Measurements from ENCODE around the gene MACROD1.

The MACROD1 gene

DNA sequence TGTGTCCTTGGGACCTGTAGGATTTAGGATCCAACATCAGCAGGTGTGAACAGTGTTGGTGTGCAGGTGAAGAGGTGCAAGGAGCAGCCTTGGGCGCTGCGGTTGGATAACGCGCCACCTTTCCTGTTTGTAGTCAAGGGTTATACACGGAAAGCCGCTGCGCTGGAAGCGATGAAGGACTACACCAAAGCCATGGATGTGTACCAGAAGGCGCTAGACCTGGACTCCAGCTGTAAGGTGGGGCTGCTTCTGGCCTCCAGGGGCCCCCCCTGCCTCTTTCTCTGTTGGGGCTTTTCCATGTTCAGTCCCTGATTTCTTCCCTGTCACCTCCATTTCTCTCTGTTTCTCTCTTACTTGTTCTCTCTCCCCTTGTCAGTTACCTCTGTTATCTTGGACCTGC, 37.1 kb upstream of the MACROD1 start:
- Histone ChIP-seq H3K9ac (ENCODE audit: low read depth, low read length) (no peak overlapping the region), H3K4me1 (ENCODE audit: insufficient read depth, low read length) (peaks cover 16% of the 10 kb centered on the region; the same call in 1 of the 2 replicates), H3K9me3 (ENCODE audit: control insufficient read depth, insufficient read depth, low read length) (no peaks in the 10 kb centered on the region), H3K36me3 (ENCODE audit: insufficient read depth, low read length) (peaks cover 49% of the 10 kb centered on the region)

DNA sequence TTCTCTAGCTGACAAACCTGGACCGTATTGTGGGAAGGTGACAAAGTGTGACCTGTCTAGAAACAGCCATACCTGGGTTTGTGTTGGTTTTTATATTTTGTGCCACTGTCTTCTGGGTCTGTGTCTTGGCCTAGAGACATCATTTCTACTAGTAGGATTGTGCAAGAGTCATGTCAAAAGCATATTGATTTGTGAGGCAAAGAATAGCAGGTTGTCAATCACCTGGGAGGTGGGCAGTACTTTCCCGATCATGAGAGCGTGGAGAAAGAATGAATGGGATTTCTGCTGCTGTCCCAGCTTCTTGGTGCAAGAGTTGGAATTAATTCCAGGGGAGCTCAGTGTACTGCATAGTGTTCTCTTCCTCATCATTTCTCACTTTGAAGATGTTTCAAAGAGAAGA, 35.6 kb upstream of the MACROD1 start:
- H3K36me3 ChIP-seq (ENCODE audit: insufficient read depth, low read length): peaks cover 56% of the 10 kb centered on the region
- peaks cover 3% of the 10 kb centered on the region; the same call in 1 of the 2 replicates for H3K4me1 ChIP-seq (ENCODE audit: insufficient read depth, low read length)
- H3K9me3 ChIP-seq (ENCODE audit: control insufficient read depth, insufficient read depth, low read length): no peaks in the 10 kb centered on the region
- H3K9ac ChIP-seq (ENCODE audit: low read depth, low read length): no peak overlapping the region

DNA sequence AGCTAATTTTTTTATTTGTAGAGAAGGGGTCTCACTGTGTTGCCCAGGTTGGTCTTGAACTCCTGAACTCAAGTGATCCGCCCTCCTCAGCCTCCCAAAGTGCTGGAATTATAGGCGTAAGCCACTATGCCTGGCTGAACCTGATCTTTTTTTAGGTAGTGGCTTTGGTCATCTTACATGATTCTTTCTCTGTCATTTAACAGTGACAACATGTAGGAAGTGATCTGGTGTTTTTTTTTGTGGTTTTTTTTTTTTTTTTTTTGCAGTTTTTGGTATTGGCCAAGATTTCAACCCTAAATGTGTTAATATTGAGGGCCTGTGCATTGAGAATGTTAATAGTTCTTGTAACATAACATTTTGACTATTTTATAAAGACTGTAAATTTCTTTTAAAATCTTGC, 32.6 kb upstream of the MACROD1 start:
- Histone ChIP-seq H3K4me1 (ENCODE audit: insufficient read depth, low read length) (no peaks in the 10 kb centered on the region), H3K36me3 (ENCODE audit: insufficient read depth, low read length) (peaks cover 63% of the 10 kb centered on the region), H3K9me3 (ENCODE audit: control insufficient read depth, insufficient read depth, low read length) (no peaks in the 10 kb centered on the region), H3K9ac (ENCODE audit: low read depth, low read length) (no peak overlapping the region)

DNA sequence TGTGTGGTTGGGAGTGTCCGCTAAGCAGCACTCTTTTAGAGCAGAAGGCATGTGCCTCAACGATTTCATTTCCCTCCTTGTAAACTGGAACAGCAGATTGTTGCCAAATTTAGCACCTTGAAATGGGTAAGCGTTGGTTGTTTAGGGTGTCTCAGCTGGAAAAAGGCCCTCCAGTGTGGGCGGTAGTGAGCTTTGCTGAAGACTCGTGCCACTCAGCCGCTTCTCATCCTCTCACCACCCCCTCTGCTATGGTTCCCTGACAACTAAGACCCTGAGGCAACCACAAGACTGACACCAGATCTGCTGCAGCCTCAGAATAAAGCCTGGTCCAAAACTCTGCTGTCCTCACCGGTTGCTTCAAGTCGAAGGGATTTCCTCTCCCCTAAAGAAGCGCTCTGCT, 30.7 kb upstream of the MACROD1 start:
- peaks cover 54% of the 10 kb centered on the region for H3K36me3 ChIP-seq (ENCODE audit: insufficient read depth, low read length)
- H3K9ac ChIP-seq (ENCODE audit: low read depth, low read length): no peak overlapping the region
- H3K4me1 ChIP-seq (ENCODE audit: insufficient read depth, low read length): no peaks in the 10 kb centered on the region
- no peaks in the 10 kb centered on the region for H3K9me3 ChIP-seq (ENCODE audit: control insufficient read depth, insufficient read depth, low read length)

DNA sequence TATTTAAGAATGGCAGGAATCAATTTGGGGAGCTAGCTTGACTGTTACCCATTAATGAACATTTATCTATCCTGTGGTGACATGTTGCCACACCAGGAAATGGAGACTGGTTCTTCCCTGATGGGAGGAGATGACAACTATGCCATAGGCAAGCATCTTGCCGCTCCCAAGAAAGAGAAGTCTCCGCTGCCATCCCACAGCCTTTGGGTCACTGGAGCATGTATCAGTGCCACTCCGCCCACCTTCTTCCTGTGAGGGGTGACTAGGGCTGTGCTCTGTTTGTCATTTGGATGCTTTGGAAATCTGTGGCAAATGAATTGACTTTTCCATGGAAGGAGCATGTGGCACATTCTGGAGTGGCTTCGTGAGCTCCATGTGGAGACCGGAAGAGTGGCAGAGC, 26.5 kb upstream of the MACROD1 start:
- Histone ChIP-seq H3K4me1 (ENCODE audit: insufficient read depth, low read length) (0 out of 2 replicates have a peak, but pooled peaks cover 3% of the 10 kb centered on the region), H3K9ac (ENCODE audit: low read depth, low read length) (no peak overlapping the region), H3K36me3 (ENCODE audit: insufficient read depth, low read length) (peaks cover 41% of the 10 kb centered on the region)

DNA sequence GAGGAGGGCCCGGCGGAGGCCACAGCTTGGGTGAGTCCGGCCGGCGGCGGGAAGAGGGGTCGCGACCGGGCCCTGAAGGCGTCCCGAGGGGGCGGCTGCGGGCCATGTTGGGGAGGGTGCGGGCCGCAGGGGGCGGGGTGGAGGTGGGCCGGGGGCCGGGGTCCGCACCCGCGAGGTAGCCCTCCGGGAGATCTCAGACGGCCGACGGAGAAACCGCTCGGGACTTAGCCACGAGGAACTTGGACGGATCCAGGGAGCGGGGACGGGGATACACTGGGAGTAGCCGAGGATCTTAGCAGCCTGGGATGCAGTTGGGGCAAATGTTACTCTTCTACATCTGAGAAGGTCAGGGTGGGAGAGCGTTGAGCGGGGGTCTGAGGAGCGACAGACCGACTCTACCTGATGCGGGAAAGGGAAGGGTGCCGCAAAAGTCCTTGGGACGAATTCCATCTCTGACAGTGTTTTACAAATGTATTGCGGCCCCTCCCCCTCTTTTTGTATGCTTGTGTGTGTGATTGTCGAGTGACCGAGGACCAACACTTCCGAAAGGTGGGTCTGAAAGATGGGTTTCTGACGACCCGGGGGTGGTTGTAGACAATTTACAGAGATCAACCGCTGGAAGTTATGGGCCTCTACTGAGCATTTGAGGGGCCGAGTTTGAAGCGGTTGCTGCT, 20.7 kb upstream of the MACROD1 start:
- Histone ChIP-seq H3K9ac (ENCODE audit: low read depth, low read length) (no peak overlapping the region), H3K9me3 (ENCODE audit: control insufficient read depth, insufficient read depth, low read length) (no peaks in the 10 kb centered on the region), H3K36me3 (ENCODE audit: insufficient read depth, low read length) (peaks cover 5% of the 10 kb centered on the region), H3K4me1 (ENCODE audit: insufficient read depth, low read length) (0 out of 2 replicates have a peak, but pooled peaks cover 8% of the 10 kb centered on the region)

More for the DNA sequence above, 26.5 kb upstream of the MACROD1 start:
- no peaks in the 10 kb centered on the region for H3K9me3 ChIP-seq (ENCODE audit: control insufficient read depth, insufficient read depth, low read length)

DNA sequence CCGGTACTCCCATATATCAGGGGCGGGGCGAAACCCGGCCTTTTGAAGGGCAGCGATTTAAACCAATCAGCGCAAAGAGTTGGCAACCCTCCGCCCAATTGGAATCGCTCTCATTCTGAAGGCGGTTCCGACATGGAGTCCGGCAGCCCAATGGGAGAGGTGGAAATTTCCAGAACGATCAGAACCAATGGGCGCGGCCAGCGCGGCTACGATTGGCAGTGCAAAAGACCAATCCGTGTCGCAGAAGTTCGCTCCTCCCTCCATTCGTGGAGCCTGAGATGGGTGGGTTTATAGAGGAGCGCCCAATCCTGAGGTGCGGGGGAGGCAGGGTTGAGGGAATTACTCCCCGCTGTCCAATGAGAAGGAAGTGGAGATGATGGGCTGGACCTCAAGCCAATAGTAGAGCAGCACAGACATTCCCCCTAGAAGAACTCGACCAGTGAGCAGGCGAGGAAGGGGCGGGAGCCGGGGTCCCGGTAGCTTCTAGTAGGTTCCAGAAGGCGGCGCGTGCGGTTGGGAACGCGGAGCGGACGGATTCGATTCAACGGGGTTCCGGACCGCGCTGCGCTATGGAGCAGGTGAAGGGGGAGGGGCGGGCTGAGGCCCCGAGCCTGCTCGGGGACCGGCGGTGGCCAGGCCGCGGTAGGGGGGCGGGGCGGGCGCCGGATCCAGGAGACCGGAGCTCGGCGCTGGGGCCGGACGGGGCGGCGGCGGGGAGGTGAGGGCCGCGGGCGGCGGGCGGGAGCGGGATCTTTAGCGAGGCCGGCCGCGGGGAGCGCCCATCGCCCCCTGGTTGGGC, 20.0 kb upstream of the MACROD1 start, which contains the start of gene STIP1:
STIP1 (plus strand) TSS at position 479 of the 799 bp plus-strand sequence; CDS start at position 570, 91 bp downstream.
- H3K9ac ChIP-seq (ENCODE audit: low read depth, low read length): peak within 1 kb of the TSS; percentile 78
- 0 out of 2 replicates have a peak, but pooled peaks cover 8% of the 10 kb centered on the region for H3K4me1 ChIP-seq (ENCODE audit: insufficient read depth, low read length)
- H3K36me3 ChIP-seq (ENCODE audit: insufficient read depth, low read length): peaks cover 5% of the 10 kb centered on the region
- H3K9me3 ChIP-seq (ENCODE audit: control insufficient read depth, insufficient read depth, low read length): no peaks in the 10 kb centered on the region

DNA sequence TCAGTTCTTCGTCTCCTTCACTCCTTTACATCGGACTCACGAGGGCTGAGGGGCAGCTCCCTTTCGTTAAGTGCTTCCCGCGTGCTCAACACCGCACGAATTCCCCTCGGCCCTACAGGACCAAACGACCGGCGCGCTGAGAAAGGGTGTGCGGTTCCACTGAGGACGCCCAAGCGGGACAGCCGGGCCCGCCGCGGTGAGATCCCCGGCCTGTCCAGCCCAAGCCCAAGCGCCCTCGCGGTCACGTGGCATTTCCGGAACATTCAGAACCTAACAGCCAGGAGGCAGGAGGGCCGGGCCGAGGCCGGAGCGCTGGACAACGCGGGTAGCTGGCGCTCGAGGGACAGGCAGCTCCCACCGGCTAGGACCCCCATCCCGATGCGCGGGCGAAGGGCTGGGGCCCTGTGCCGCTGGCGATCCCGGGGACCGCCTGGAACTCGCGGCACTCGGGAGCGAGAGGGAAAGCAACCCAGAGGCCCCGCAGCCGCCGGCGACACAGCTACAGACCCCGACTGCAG, 19.3 kb upstream of the MACROD1 start:
- H3K9me3 ChIP-seq (ENCODE audit: control insufficient read depth, insufficient read depth, low read length): no peaks in the 10 kb centered on the region
- 0 out of 2 replicates have a peak, but pooled peaks cover 8% of the 10 kb centered on the region for H3K4me1 ChIP-seq (ENCODE audit: insufficient read depth, low read length)
- peak overlapping the region; percentile 78 for H3K9ac ChIP-seq (ENCODE audit: low read depth, low read length)
- peaks cover 5% of the 10 kb centered on the region for H3K36me3 ChIP-seq (ENCODE audit: insufficient read depth, low read length)

DNA sequence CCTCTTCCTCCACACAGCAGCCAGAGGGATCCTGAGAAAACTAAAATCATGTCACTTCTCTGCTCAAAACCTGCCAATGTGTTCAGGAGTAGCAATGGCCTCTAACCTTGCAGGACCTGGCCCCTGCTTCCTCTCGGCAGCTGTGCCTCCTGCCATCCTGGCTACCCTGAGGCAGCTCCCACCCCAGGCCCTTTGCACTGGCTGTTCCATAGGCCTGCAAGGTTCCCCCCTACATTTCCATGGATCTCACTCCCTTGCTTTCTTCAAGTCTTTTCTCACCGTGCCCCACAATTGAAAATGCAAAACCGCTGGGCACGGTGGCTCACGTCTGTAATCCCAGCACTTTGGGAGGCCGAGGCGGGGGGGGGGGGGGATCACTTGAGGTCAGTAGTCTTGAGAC, 18.0 kb upstream of the MACROD1 start:
- Histone ChIP-seq H3K9me3 (ENCODE audit: control insufficient read depth, insufficient read depth, low read length) (no peaks in the 10 kb centered on the region), H3K9ac (ENCODE audit: low read depth, low read length) (no peak overlapping the region; the same call in 1 of the 2 replicates), H3K4me1 (ENCODE audit: insufficient read depth, low read length) (0 out of 2 replicates have a peak, but pooled peaks cover 5% of the 10 kb centered on the region), H3K36me3 (ENCODE audit: insufficient read depth, low read length) (peaks cover 5% of the 10 kb centered on the region)

DNA sequence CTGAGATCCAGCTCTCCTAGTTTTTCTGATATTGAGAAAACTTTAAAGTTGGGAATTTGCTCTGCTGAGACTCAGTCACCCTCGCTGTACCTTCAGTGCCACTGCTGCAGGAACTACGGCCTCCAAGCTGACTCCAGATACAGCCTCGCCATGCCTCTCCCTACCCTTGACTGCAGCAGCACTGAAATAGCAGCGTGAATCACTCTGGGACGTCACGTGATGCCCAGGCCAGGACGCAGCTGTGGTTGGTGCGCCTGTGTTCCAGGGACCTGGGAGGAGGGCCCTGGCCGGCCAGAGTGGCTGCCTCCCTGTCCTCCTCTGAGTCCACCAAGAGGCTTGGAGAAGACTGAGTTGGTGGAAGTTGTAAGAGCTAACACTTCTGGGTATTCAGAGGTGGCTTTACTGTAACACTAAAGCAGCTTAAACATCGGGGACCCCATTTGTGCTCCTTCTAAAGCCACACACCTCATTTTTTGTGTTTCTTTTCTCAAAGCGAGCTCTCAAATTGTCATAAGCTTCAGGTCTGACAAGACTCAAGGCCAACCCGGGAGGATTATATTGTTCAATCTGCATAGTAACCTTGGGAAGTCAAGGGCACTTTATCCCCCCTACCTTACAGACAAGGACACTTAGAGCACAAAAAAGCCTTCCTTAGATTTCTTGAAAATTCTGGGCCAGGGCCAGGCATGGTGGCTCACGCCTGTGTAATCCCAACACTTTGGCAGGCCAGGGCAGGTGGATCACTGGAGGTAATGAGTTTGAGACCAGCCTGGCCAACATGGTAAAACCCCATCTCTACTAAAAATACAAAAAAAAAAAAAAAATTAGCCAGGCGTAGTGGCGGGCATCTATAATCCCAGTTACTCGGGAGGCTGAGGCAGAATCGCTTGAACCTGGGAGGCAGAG, 15.8 kb upstream of the MACROD1 start:
- H3K4me1 ChIP-seq (ENCODE audit: insufficient read depth, low read length): 0 out of 2 replicates have a peak, but pooled peaks cover 5% of the 10 kb centered on the region
- no peaks in the 10 kb centered on the region; the same call in 1 of the 2 replicates for H3K36me3 ChIP-seq (ENCODE audit: insufficient read depth, low read length)
- no peaks in the 10 kb centered on the region for H3K9me3 ChIP-seq (ENCODE audit: control insufficient read depth, insufficient read depth, low read length)
- peak overlapping the region; percentile 4; the same call in 1 of the 2 replicates for H3K9ac ChIP-seq (ENCODE audit: low read depth, low read length)

DNA sequence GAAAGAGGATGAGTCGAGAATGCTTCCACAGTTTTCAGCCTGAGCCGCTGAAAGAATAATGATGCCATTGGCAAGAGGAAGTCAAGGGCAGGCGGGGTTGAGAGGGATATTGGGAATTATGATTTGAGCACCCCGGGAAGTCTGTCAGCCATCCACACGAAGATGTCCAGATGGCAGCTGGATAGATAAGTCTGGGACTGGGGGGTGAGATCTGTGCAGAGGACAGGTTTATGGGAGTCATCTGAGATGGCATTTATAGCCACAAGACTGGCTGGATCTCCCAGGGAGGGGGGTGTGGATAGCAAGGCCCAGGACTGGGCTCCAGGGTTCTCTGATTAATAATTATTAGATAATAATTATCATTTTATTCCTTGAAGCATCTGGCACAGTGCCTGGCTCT, 15.0 kb upstream of the MACROD1 start:
- no peaks in the 10 kb centered on the region for H3K9me3 ChIP-seq (ENCODE audit: control insufficient read depth, insufficient read depth, low read length)
- 0 out of 2 replicates have a peak, but pooled peaks cover 5% of the 10 kb centered on the region for H3K4me1 ChIP-seq (ENCODE audit: insufficient read depth, low read length)
- no peak overlapping the region for H3K9ac ChIP-seq (ENCODE audit: low read depth, low read length)
- H3K36me3 ChIP-seq (ENCODE audit: insufficient read depth, low read length): no peaks in the 10 kb centered on the region; the same call in 1 of the 2 replicates

DNA sequence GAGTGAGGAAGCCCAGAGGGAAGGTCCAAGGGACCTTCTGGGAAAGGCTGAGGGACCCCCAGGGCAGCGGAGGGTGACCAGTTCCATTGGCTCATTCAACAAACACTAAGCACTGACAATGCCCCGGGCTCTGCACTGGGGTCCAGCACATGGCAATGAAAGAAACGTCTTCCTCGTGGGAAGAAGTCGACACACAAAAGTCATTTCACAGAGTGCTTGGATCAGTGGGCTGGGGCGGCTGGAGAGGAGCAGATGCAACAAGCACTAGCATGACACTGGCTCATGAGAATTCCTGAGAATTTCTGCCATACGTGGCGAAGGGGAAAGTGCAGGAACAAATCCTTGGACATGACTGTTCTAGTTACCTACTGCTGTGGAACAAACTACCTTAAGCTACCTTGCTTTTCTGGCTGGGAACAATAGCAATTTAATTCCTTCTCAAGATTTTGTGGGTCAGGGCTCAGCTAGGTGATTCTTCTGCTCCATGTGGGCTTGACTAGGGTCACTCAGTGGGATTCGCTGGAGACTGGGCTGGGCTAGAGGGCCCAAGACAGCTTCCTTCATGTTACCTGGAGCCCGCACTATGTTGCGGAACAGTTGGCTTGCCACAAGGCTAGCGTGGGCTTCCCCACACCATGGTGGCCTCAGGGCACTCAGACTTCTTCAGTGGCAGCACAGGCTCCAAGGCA, 13.2 kb upstream of the MACROD1 start:
- Histone ChIP-seq H3K9ac (ENCODE audit: low read depth, low read length) (no peak overlapping the region), H3K36me3 (ENCODE audit: insufficient read depth, low read length) (no peaks in the 10 kb centered on the region; the same call in 1 of the 2 replicates), H3K4me1 (ENCODE audit: insufficient read depth, low read length) (0 out of 2 replicates have a peak, but pooled peaks cover 5% of the 10 kb centered on the region), H3K9me3 (ENCODE audit: control insufficient read depth, insufficient read depth, low read length) (no peaks in the 10 kb centered on the region)

DNA sequence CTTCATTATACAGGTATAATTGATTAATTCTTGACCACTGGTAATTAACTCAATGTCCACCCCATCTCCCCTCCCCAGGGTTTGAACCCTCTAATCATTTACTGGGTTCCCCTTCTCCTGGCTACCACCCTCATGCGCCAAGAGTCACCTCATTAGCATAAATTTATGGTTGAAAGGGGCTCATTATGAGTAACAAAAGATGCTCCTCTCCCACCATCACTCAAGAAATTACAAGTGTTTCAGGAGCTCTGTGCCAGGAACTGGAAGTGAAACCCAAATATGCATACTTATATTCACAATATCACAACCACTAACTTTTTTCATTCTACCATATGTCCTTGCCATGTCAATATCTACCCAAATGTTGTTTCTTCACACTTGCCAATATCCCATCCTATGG, 12.3 kb upstream of the MACROD1 start:
- no peak overlapping the region for H3K9ac ChIP-seq (ENCODE audit: low read depth, low read length)
- 0 out of 2 replicates have a peak, but pooled peaks cover 5% of the 10 kb centered on the region for H3K4me1 ChIP-seq (ENCODE audit: insufficient read depth, low read length)
- no peaks in the 10 kb centered on the region; the same call in 1 of the 2 replicates for H3K36me3 ChIP-seq (ENCODE audit: insufficient read depth, low read length)
- H3K9me3 ChIP-seq (ENCODE audit: control insufficient read depth, insufficient read depth, low read length): 0 out of 2 replicates have a peak, but pooled peaks cover 3% of the 10 kb centered on the region

Data from ES-I3 (cell line).